ENCODE measurements around the gene ARSG.

Gene ARSG

DNA sequence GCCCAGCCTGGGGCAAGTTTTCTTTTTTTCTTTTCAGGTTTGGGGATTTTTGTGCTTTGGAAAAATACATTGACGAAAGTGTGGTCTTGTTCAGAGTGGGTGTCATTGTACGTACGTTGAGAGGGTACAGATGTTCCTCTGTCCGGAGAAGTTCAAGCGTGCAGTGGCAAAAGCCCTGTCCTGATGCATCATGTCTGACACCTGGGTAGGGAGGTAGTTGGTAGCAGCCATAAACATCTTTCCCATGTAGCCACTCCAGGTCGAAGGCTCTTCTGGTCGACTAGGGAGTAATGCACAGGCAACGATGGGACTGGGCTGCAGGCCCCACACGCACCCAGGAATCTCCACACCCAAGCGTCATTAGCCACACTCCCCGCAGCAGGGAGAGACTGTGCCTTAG is 138.6 kb downstream of the ARSG start:
- DNase-seq (ENCODE audit: low read depth in 2 of 2) = no peak

DNA sequence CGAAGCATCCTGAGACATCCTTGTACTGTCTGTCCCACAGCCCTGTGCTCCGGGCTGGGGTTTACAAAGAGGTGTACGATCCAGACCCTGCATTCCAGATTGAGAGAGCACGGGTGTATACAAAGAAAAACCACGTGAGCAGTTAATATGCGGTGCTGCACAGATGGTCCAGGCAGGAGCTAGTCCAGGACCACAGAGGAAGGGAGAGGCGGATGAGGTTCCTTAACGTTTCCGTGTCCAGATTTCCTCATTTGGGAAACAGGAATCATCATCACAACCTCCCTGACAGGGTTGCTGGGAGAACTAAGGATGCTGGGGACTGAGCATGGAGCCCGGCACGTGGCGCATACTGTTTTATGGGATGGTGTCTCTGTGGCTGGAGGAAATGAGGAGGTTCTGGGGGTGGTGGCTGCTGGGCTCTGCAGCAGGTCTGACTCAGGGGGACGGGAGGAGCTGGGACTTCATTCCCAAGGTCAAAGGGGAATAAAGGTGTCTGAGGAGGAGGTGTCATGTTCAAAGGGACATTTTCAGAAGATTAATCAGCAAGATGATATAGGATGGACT is 139.8 kb downstream of the ARSG start:
- DNase-seq (ENCODE audit: low read depth in 2 of 2) = no peak

DNA sequence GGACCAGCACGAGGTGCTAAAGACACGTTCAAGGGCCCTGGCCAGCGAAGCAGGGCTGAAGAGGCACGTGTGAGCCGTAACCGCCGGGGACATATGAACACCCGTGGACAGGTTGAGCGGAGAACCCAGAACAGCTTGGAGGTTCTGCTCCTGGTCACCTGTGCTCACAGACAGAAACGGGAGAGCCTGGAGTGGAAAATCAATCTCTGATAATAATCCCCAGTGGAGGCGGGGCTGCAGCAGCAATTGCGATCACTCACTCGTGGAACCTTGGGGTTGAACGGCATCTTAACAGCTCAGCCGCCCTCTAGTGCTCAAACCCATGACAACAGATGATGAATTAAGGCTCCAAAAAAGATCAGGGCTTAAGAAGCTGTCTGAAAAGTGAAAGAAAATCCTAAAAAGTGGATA is 140.4 kb downstream of the ARSG start:
- DNase-seq (ENCODE audit: low read depth in 2 of 2) = peak; percentile 14 to 48

DNA sequence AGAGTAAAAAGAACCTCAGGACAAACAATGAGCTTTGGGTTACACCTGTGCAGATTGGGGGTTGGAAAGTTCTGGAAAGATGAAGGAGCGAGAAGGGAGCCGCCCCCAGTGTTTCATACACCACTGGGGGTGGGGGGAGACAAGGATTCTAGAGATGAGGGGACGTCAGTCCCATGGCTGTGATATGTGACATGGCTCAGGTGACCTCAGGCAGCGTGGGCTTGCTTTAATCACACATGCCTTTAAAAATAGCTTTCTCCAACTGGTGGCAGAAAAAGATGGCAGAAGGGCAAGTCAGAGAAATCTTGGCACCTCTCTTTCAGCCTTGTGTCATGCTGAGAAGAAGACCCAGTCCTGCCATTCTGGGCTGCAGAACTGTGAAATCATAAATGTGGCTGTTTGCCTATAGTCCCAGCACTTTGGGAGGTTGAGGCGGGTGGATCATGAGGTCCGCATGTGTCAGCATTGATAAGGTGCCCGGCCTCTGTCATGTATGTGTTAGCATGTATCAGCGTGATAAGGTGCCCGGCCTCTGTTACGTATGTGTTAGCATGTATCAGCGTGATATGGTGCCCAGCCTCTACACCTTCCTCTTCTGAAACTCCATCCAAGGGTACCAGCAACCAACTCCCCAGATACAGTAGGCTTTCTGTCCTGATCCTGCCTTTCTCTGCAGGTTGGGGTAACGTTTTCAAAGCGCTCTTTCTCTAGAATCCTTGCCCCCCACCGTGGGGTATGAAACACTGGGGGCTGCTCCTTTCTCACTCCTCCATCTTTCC is 141.0 kb downstream of the ARSG start:
- DNase-seq (ENCODE audit: low read depth in 2 of 2) = no peak

DNA sequence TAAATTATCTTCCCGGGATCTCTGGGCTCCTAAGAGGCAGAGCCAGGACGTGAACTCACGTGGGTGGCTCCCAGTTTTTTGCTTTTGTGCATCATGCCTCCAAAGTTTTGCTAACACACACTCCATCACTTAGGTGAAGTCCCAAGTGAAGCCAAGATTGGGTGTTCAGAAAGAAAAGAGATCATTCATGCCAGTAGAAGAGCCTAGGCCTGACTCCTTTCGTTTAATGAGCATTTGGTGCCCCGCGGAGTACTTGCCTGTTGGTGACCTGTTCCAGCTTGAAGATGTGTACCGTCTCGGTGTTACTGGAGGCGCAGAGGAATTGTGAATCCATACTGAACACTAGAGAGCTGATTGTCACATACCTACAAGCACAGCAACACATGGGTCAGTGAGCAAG is 141.9 kb downstream of the ARSG start:
- no peak for DNase-seq (ENCODE audit: low read depth in 2 of 2)

DNA sequence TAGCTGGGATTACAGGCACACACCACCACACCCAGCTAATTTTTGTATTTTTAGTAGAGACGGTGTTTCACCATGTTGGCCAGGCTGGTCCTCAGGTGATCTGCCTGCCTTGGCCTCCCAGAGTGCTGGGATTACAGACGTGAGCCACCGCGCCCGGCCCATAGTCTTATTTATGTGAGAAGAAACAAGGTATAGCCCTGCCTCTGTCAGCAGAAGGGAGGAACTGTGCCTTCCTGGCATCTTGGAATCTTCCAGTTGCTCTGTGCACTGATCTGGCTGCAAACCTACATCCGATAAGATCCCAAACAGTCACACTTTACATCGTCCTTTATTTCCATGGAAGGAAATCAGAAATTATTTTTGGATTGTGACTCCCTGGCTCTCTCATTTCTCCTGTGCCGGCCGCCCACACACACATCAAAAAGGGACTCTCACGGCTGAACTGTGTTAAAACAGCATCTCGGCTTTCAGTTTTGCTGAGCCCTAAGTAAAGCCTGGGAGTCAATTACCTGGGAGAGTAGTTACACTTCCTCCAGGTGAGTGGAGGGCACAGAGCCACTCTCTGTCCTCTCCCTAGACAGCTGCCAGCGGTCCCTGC is 142.7 kb downstream of the ARSG start:
- DNase-seq (ENCODE audit: low read depth in 2 of 2) = no peak

DNA sequence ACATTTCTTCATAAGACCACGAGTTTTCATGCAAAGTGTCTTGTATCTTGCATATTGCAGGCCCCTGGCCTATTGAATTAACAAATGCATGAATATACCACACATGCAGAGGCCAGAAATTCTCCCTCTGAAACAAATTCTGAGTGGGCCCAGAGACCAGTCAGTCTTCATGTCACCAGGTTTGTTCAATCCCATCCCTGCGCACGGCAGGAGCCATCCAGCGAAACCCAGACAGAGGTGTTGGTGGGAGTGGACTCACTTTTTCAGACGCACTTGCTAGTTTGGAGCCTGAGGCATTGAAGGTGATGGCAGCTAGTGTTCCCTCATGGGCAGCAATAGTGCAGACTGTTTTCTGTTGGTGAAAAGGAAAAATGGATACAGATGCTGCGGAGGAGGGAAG is 144.1 kb downstream of the ARSG start:
- no peak for DNase-seq (ENCODE audit: low read depth in 2 of 2)

DNA sequence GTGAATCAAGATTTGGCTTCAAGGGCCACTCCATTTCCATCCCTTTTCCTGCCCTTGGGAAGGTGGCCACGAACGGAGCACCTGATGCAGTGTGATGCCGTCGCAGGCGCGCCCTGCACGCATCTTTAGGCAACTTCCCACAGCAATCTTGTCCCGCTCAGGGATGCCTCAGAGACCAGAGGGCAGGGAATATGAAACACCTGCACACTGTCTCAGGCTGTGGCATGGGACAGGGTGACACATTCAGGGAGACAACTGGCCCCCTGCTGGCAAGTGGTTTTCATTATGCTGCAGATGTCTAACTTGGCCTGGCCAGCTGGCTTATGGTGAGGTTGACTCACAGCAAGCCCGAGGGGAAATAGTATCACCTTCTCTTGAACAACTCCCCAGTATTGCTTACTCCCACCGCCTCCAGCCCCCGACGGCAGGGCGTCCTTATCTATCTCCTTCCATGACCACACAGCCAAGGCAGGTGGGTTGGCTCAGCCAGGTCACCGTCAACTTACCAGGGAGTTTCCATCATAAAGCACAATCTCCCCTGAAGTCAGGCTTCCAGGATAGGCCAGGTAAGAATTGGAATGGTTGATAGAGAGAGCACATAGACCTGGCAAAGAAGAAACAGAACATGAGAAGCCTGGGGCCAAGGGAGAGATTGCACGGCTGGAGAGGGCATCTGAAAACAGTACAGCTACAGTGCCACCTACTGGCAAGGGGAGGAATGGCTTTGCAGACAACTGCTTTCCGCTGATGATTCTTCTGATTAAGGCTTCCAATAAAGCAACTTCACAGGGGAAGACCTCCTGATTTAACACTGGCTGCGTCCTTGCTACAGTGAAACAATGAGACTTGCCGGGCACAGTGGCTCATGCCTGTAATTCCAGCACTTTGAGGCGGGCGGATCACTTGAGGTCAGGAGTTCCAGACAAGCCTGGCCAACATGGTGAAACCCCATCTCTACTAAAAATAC is 144.9 kb downstream of the ARSG start:
- peak; percentile 70 to 78 for DNase-seq (ENCODE audit: low read depth in 2 of 2)

DNA sequence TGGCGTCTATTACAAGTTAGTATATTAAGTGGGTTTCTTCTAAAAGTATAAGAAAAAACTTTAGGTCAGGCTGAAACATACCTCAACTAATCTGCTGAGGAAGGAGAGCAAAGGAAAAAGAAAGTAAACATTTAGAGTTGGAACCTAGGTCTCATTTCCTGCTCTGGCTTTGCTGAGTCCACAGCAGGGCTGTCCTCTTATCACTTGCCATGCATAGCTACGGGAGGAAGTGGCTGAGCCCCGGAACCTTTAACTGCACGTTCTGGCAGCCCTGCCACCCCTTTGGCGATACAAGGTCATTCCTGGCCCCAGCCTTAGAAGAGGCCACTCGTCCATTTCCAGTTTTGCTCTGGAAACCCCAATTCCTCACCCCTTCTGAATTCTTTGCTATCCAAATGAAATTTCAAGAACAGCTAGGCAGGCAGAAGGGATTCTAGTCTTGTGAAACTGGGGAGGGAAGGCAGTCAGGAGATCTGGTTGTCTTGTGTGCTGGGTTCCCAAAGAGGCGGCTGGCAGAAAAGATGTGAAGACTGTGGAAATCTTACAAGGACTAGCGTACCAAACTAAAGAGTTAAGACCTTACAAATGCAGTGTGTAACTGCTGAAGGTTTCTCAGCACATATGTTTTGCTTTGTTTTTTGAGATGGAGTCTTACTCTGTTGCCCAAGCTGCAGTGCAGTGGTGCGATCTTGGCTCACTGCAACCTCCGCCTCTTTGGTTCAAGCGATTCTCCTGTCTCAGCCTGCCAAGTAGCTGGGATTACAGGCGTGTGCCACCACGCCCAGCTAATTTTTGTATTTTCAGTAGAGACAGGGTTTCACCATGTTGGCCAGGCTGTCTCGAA is 146.9 kb downstream of the ARSG start:
- no peak for DNase-seq (ENCODE audit: low read depth in 2 of 2)

DNA sequence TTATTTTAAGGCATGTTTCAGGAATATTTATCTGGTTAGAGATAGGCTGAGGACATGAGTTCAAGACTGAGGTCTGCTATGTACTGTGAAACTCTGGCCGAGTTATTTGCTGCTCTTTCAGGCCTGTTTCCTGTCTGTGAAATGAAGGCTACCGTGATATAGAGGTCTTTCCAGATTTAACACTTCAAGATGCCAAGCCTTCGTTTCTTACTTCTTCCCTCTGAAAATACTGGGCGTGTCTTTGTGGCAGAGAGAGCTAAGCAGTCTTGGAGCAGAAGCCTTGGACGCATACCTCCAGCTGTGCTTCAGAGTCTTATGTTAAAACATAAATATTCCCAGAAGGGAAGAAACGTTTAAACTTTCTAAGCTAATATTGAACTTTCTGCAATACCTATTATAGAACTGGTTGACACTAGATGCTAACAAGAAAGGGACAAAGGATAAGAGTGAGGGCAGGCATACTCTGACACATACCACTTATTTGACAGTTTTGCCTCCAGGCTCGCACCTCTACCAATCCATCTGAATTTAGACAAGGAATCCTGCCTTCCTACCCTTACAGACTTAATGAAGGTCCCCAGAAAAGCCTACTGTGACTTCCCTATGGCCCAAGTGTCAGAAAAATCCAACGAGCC is 148.5 kb downstream of the ARSG start:
- DNase-seq (ENCODE audit: low read depth in 2 of 2) = no peak

DNA sequence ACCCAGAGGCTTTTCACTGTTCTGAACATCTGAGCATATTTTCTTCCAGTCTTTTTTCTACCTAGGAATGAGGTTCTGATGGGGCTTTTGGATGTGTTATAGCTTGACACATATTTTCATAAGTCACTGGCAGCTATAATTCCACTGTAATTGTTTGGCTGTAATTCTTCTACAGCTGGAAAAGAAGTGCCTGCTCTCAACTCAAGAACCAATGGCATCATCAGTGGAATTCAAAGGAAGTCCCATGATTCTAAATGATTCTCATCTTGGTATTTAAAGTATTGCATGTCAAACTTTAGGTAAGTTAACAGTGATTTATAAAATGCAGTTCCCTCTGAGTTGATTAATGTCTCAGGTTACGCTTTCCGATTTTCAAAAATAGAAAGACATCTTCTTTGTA is 149.2 kb downstream of the ARSG start:
- DNase-seq (ENCODE audit: low read depth in 2 of 2) = no peak

DNA sequence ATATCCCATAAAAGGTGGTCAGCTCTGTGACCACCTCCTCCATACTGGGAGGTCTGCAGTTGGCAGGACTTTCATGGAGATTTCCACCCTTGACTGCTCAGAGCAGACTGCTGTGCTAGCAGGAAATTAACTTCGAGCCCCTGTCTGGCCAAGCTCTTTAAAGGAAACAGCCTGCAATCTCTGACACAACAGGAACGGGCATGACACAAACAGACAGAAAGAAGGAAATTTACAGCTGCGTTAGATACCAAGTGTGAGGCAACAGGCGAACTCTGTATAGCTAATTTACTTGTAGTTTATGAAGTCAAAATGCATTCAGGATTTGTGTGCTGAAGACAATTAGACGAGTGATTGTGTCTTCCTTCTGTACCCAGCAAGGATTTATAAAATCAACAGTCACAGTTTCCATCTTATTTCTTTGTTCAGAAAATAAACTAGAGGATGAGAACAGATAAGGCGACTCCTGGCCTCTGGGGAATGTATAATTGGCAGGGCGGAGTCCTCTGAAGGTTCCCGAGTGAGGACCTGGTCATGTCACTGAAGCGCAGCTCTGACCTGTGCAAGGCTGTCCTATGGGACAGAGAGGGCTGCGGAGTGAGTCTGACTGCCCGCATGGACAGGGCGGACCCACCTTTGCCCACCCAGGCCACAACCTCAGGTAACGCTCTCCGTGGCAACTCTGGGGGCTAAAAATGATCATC is 149.9 kb downstream of the ARSG start:
- DNase-seq (ENCODE audit: low read depth in 2 of 2) = no peak

DNA sequence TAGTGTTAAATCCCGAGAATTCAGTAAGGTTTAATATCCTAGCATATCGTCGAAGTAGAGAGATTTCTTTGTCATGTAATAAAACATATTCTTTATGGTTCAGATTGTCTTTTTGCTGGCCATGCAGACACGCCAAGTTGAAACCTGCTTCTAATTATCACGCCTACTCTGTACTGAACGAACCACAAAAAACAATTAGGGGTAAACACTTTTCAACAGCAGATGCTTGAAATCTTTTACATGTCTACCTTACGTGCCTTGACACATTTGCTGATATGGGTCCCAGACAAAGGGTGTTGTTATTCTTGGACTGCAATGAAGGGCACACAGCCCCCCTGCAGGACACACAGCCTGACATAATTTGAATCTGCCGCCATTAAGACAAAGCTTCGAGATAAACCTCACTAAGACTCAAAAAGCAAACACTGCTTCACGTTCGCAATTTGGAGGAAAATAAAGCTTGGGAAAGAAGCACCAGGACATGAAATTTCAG is 152.7 kb downstream of the ARSG start:
- DNase-seq (ENCODE audit: low read depth in 2 of 2) = no peak

DNA sequence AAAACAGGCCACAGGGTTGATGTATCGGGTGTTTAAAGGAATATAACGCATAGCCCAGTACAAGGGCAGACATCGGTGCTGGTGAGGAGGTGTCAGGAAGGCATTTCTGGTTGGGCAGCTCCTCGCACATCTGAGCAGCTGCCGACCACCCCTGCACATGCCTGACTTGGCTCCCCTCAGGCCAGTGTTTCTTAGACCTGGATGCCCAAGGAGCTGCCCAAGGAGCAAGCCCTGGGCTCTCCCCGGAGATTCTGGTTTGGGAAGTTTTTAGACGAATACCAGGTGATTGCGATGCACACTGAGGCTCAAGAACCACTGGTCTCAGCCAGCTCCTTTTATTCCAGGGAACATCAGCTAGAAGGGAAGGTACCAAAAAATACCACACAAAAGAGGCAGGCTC is 154.4 kb downstream of the ARSG start:
- no peak for DNase-seq (ENCODE audit: low read depth in 2 of 2)

DNA sequence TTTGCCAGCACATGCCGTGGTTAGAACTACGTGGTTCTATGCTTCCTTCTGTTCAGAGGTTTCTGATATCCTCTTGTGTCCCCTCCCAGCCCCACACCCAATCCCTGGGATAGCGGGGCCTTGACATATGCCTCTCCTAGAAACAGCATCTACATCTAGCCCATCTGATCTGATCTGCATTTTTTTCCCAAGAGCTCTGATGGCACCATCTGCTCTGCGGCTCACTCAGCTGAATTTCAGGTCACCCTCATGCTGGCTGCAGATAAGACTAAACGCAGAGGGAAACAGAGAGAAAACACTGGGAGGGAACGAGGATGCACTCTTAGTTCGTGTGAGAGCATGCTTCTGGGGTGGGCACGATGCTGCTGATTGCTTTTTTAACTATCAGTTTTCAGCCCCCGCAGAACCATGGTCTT is 155.3 kb downstream of the ARSG start:
- no peak for DNase-seq (ENCODE audit: low read depth in 2 of 2)

DNA sequence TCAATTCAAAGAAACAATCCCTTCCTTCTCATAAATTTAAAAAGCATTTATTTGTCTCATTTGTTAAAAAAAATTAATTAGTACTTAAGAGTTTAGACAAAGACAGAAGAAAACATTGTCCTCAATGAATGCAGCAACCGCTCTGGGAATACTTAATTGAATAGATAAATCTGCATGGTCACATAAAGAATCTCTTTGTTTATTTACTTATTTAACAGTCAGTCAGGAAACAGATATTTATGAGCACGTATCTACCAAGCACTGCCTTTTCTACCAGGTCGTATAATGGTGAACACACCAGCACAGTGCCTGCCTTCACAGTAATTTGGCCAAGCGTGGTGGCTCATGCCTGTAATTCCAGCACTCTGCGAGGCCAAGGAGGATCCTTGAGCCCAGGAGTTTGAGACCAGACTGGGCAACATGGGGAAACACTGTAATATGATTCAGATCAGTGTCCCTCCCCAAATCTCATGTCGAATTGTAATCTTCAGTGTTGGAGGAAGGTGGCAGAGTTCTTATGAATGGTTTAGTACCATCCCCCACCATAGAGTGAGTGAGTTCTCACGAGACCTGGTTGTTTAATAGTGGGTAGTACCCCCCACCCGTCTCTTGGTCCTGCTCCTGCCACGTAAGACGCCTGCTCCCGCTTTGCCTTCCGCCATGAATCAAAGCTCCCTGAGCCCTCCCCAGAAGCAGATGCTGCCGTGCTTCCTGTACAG is 157.9 kb downstream of the ARSG start:
- no peak for DNase-seq (ENCODE audit: low read depth in 2 of 2)

DNA sequence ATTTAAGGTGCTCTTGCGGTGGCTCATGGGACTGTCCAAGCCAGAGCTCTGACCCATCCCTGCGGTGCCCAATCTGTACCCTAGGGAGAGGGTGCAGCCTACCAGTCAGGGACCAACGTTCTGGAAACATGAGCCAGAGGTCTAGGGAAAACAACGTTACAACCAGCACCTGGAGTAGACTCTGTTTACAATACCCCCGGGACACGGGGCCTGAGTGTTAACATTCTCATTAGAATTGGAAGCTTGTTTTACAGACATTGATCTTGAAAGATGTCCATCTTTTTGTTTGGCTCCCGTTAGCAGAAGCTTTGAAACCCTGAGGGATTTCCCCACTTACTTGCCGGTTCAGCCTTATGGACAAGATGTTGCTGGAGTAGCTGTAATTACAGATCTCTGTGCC is 159.1 kb downstream of the ARSG start:
- DNase-seq (ENCODE audit: low read depth in 2 of 2) = no peak

DNA sequence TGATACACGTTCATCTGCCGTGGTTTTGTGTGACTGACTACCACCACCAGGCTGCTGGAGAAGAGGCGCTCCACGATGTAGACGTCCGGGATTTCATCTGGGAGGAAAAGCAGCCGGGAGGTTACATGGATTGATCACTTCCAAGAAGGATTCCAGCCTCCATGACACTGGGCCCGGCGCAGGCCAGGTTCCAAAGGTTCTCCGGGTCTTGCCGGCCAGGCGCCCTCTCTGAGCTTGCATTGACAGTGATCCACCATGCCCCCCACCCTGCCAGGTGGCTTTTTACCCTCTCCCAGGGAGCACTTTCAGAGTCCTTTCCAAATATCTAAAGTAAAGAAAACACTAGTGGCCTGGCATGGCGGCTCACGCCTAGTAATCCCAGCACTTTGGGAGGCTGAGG is 159.5 kb downstream of the ARSG start:
- DNase-seq (ENCODE audit: low read depth in 2 of 2) = no peak

DNA sequence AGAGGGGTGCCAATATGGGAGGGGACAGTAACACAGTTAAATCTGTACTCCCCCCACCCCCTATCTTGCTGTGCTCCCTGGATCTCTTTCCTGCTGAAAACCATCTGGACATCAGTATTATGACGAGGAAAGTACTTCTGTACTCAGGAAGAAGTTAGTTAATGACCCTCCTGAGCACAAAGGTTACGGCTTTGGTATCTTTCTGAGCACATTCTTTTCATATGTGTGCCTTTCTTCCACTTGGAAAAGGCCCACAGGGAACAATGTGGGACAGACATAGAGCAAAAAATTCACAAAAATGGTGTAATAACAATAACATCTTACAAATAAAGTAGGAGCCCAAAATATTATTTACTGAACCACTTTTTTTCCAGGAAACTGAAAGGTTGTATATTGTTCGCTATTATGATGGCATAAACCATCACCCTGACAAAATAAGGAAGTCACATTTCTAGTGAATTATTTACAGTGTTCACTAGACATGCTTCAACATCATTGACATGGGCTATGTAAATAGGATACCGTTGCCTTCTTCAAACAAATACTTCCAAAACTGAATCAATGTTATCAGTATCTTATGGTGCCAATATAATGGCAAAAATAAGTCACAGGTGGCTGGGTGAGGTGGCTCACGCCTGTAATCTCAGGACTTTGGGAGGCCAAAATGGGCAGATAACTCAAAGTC is 160.5 kb downstream of the ARSG start:
- no peak for DNase-seq (ENCODE audit: low read depth in 2 of 2)

Measured in stimulated activated CD4-positive, alpha-beta T cell treated with anti-CD3 and anti-CD28 coated beads, Interleukin-1b, Interleukin-23, amount 100 ng/mL, for 4 hours (primary cell).